SK-N-SH (cell line): ENCODE data around the gene TXNRD2. TPM values are rescaled to one million over a fixed set of nuclear protein-coding genes. Genes with fewer than 3 reads are reported as not detected.

ENCODE experiments used
- CTCF ChIA-PET: fragments of 300-600, 350-600 bp; formaldehyde crosslinking; extraction: SDS; loops from one replicate; lab custom pipeline; 2021; lab: Yijun Ruan, JAX
- POLR2A ChIA-PET: fragments of 350-600 bp; sonication (Branson Sonifier 250); formaldehyde crosslinking; extraction: SDS; loops from one replicate; lab custom pipeline; 2020; ENCODE audit warnings: antibody characterized with exemption, inconsistent platforms; lab: Yijun Ruan, JAX
- DNase-seq: peaks from one replicate; pipeline ENCODE4 v3.0.0; 2012
- H2AFZ ChIP-seq: fragments of 200-600 bp; sonication (generic); 2 replicates; pipeline ENCODE4 v1.8.1; 2016; ENCODE audit warnings: antibody characterized with exemption, mild to moderate bottlenecking, low read depth
- H3F3A ChIP-seq: fragments of 200-600 bp; sonication (generic); replicated peaks from 2 replicates; pipeline ENCODE3; 2016; ENCODE audit warnings: antibody characterized with exemption, mild to moderate bottlenecking; ENCODE audit not compliant: insufficient read depth
- H3K27ac ChIP-seq, 2 experiments: fragments of 200-500 bp in 1 of 2; fragments of 200-600 bp in 1 of 2; sonication (Bioruptor generic) in 1 of 2; sonication (generic), shearing (Covaris generic) in 1 of 2; 2 replicates each; pipeline versions ENCODE4 v1.5.1 to v1.6.1; 2014 to 2016; ENCODE audit warnings: low read depth in 2 of 2, inconsistent platforms in 1 of 2, low read length in 1 of 2, mild to moderate bottlenecking in 1 of 2, mixed read lengths in 1 of 2
- H3K27me3 ChIP-seq: fragments of 200-600 bp; sonication (generic), shearing (Covaris generic); 2 replicates; pipeline ENCODE4 v1.6.1; 2016; ENCODE audit warnings: mixed run types; ENCODE audit not compliant: insufficient read depth
- H3K36me3 ChIP-seq, 2 experiments: fragments of 200-500 bp in 1 of 2; fragments of 200-600 bp in 1 of 2; sonication (Bioruptor generic) in 1 of 2; sonication (generic) in 1 of 2; replicated peaks in 1 of 2; 2 replicates each; pipeline versions ENCODE3 to v1.5.1; 2014 to 2016; ENCODE audit warnings: low read length in 1 of 2, mild to moderate bottlenecking in 1 of 2; ENCODE audit not compliant: insufficient read depth in 2 of 2, control insufficient read depth in 1 of 2
- H3K4me1 ChIP-seq, 2 experiments: fragments of 200-500 bp in 1 of 2; fragments of 200-600 bp in 1 of 2; sonication (Bioruptor generic) in 1 of 2; sonication (generic), shearing (Covaris generic) in 1 of 2; 2 replicates each; pipeline versions ENCODE4 v1.5.1 to v1.6.1; 2014 to 2016; ENCODE audit warnings: low read depth in 1 of 2, low read length in 1 of 2, mixed run types in 1 of 2; ENCODE audit not compliant: insufficient read depth in 2 of 2, control insufficient read depth in 1 of 2
- H3K4me2 ChIP-seq: fragments of 200-600 bp; sonication (generic), shearing (Covaris generic); 2 replicates; pipeline ENCODE4 v1.6.1; 2017; ENCODE audit warnings: mixed run types
- H3K4me3 ChIP-seq, 2 experiments: fragments of 200-500 bp in 1 of 2; fragments of 200-600 bp in 1 of 2; sonication (Bioruptor generic) in 1 of 2; sonication (generic), shearing (Covaris generic) in 1 of 2; 2 replicates each; pipeline versions ENCODE4 v1.5.1 to v1.8.1; 2014 to 2016; ENCODE audit warnings: low read depth in 2 of 2, inconsistent platforms in 1 of 2, low read length in 1 of 2, mild to moderate bottlenecking in 1 of 2, mixed read lengths in 1 of 2, moderate library complexity in 1 of 2
- H3K79me2 ChIP-seq: fragments of 200-600 bp; sonication (generic); 2 replicates; pipeline ENCODE4 v1.8.1; 2017; ENCODE audit warnings: mild to moderate bottlenecking; ENCODE audit not compliant: insufficient read depth
- H3K9ac ChIP-seq: fragments of 200-600 bp; sonication (generic); 2 replicates; pipeline ENCODE4 v1.6.1; 2017; ENCODE audit warnings: mixed run types
- H3K9me2 ChIP-seq: fragments of 200-600 bp; sonication (generic); 2 replicates; pipeline ENCODE4 v1.6.1; 2017; ENCODE audit warnings: mixed run types
- H3K9me3 ChIP-seq: fragments of 200-600 bp; sonication (generic); 2 replicates; pipeline ENCODE4 v1.6.1; 2017; ENCODE audit warnings: mixed run types, mild to moderate bottlenecking, moderate library complexity
- H4K20me1 ChIP-seq: fragments of 200-600 bp; sonication (generic); 2 replicates; pipeline ENCODE4 v1.6.1; 2017; ENCODE audit warnings: mild to moderate bottlenecking, mixed run types; ENCODE audit not compliant: insufficient read depth
- CHD2 ChIP-seq: fragments of 150-350 bp; IDR thresholded peaks from 2 replicates; pipeline ENCODE4 v1.6.1; 2018; ENCODE audit warnings: low read length; ENCODE audit not compliant: partially characterized antibody
- CTCF ChIP-seq: fragments of 200-600 bp; sonication (generic); IDR thresholded peaks from 2 replicates; pipeline ENCODE4 v1.6.1; 2017; ENCODE audit warnings: antibody characterized with exemption, mild to moderate bottlenecking, moderate library complexity
- ELF1 ChIP-seq: IDR thresholded peaks from 2 replicates; pipeline ENCODE4 v1.4.0; 2012
- EZH2phosphoT487 ChIP-seq: fragments of 200-600 bp; sonication (generic); IDR thresholded peaks from 2 replicates; pipeline ENCODE4 v1.6.1; 2017; ENCODE audit warnings: low read depth, mixed run types, mild to moderate bottlenecking, antibody characterized with exemption, moderate library complexity, borderline replicate concordance
- IRF3 ChIP-seq: fragments of 150-350 bp; IDR thresholded peaks from 2 replicates; pipeline ENCODE4 v1.6.1; 2016; ENCODE audit warnings: mild to moderate bottlenecking, low read depth, low read length
- JUND ChIP-seq: IDR thresholded peaks from 2 replicates; pipeline ENCODE4 v1.4.0; 2012
- MAX ChIP-seq: IDR thresholded peaks from 2 replicates; pipeline ENCODE4 v1.4.0; 2012; ENCODE audit warnings: low read depth
- NFIC ChIP-seq: IDR thresholded peaks from 2 replicates; pipeline ENCODE4 v1.4.0; 2012; ENCODE audit warnings: borderline replicate concordance
- POLR2AphosphoS5 ChIP-seq: IDR thresholded peaks from 2 replicates; pipeline ENCODE4 v1.6.1; 2012; ENCODE audit warnings: low read depth, low read length
- USF2 ChIP-seq: fragments of 150-350 bp; IDR thresholded peaks from 2 replicates; pipeline ENCODE4 v1.6.1; 2017; ENCODE audit warnings: antibody characterized with exemption, low read length, low read depth, borderline replicate concordance
- YY1 ChIP-seq: IDR thresholded peaks from 2 replicates; pipeline ENCODE4 v1.4.0; 2012; ENCODE audit warnings: low read depth, mild to moderate bottlenecking
- WGBS: methylation state at CpG from one replicate; pipeline ENCODE4 v1.1.6; 2017; ENCODE audit warnings: low lambda C conversion rate; 5-methylcytosine and 5-hydroxymethylcytosine counted together
- polyA plus RNA-seq, 3 experiments: library from polyadenylated mRNA; depleted of rRNA; stranded (reverse); fragments of >200 nt; gene quantifications; 2 replicates each; pipeline ENCODE4 v1.2.3, GENCODE V29; 2012

The TXNRD2 gene
- polyA plus RNA-seq, 1 of the 3 experiments (the other 2 are of a cell fraction), result 34.7 TPM

- H3K9me2 ChIP-seq, result no peaks in the 10 kb centered on the region
- H3K9ac ChIP-seq, result no peak overlapping the region
- ChIA-PET CTCF (interaction anchor here (1.0 to 16.4 kb wide), 7 partner anchors 10 to 27 kb away, joined by 3 to 224 read pairs (median 6); no protein-coding TSS in a partner anchor), POLR2A (interaction anchor here (1.0 to 1.1 kb wide), 2 partner anchors 13 to 25 kb away, joined by 3 read pairs; no protein-coding TSS in a partner anchor)
- TF ChIP-seq POLR2AphosphoS5 (no peak), EZH2phosphoT487 (no peak), IRF3 (no peak), YY1 (no peak), ELF1 (no peak), USF2 (no peak), NFIC (no peak), CTCF (no peak), CHD2 (no peak), JUND (no peak), MAX (no peak)
- peaks cover 0 to 13% of the 10 kb centered on the region in 2 experiments for H3K36me3 ChIP-seq
- no peak for DNase-seq
- no peaks in the 10 kb centered on the region for H3F3A ChIP-seq
- H3K4me1 ChIP-seq, result peaks cover 17 to 55% of the 10 kb centered on the region in 2 experiments; a peak in 3 of 4 replicates
- no peaks in the 10 kb centered on the region for H3K27me3 ChIP-seq
- H2AFZ ChIP-seq, result no peak overlapping the region
- H4K20me1 ChIP-seq, result peaks cover 20% of the 10 kb centered on the region
- WGBS, result 95% methylated on average over 9 of the region's 11 CpGs
- H3K9me3 ChIP-seq, result no peaks in the 10 kb centered on the region
- 0 out of 4 replicates have a peak overlapping the region, but pooled peaks have one; percentile 83 to 87 for H3K4me3 ChIP-seq
- H3K4me2 ChIP-seq, result peak overlapping the region; percentile 100
- peaks cover 14% of the 10 kb centered on the region; the same call in 1 of the 2 replicates for H3K79me2 ChIP-seq
- no peak overlapping the region for H3K27ac ChIP-seq
Measured at GRCh38 chr22:19984851-19985811, 43.5 kb upstream of the TXNRD2 start.
